ENCODE data around the gene ASTN2.

Gene ASTN2

GRCh38 chr9:116697362-116697761 is 717.5 kb downstream of the ASTN2 start:
- TF ChIP-seq SIN3A (IDR thresholded peaks at IDR 0.05; ENCODE audit: borderline replicate concordance, insufficient read depth, low read length) (no peak), FOXP2 (optimal IDR thresholded peaks at IDR 0.05; ENCODE audit: borderline replicate concordance, extremely low read depth, extremely low read length, insufficient read depth) (no peak), REST (IDR thresholded peaks at IDR 0.05; ENCODE audit: insufficient read depth in 1 of 2, low read depth in 2 of 2, low read length in 2 of 2) (no peak), TAF1 (IDR thresholded peaks at IDR 0.05; ENCODE audit: borderline replicate concordance, insufficient read depth, low read length) (no peak), POLR2AphosphoS5 (IDR thresholded peaks at IDR 0.05; ENCODE audit: low read depth, low read length) (no peak)

- TF ChIP-seq TAF1 (IDR thresholded peaks at IDR 0.05; ENCODE audit: borderline replicate concordance, insufficient read depth, low read length) (no peak), SIN3A (IDR thresholded peaks at IDR 0.05; ENCODE audit: borderline replicate concordance, insufficient read depth, low read length) (no peak), FOXP2 (optimal IDR thresholded peaks at IDR 0.05; ENCODE audit: borderline replicate concordance, extremely low read depth, extremely low read length, insufficient read depth) (no peak), REST (IDR thresholded peaks at IDR 0.05; ENCODE audit: insufficient read depth in 1 of 2, low read depth in 2 of 2, low read length in 2 of 2) (no peak)
Measured at GRCh38 chr9:116695438-116695837, 719.4 kb downstream of the ASTN2 start.

- TF ChIP-seq REST (IDR thresholded peaks at IDR 0.05; ENCODE audit: insufficient read depth in 1 of 2, low read depth in 2 of 2, low read length in 2 of 2) (no peak), SIN3A (IDR thresholded peaks at IDR 0.05; ENCODE audit: borderline replicate concordance, insufficient read depth, low read length) (no peak), TAF1 (IDR thresholded peaks at IDR 0.05; ENCODE audit: borderline replicate concordance, insufficient read depth, low read length) (no peak), FOXP2 (optimal IDR thresholded peaks at IDR 0.05; ENCODE audit: borderline replicate concordance, extremely low read depth, extremely low read length, insufficient read depth) (no peak), POLR2AphosphoS5 (IDR thresholded peaks at IDR 0.05; ENCODE audit: low read depth, low read length) (no peak)
Measured at GRCh38 chr9:116694785-116695291, 720.0 kb downstream of the ASTN2 start.

- TF ChIP-seq TAF1 (IDR thresholded peaks at IDR 0.05; ENCODE audit: borderline replicate concordance, insufficient read depth, low read length) (no peak), SIN3A (IDR thresholded peaks at IDR 0.05; ENCODE audit: borderline replicate concordance, insufficient read depth, low read length) (no peak), POLR2AphosphoS5 (IDR thresholded peaks at IDR 0.05; ENCODE audit: low read depth, low read length) (no peak), FOXP2 (optimal IDR thresholded peaks at IDR 0.05; ENCODE audit: borderline replicate concordance, extremely low read depth, extremely low read length, insufficient read depth) (no peak), REST (IDR thresholded peaks at IDR 0.05; ENCODE audit: insufficient read depth in 1 of 2, low read depth in 2 of 2, low read length in 2 of 2) (no peak)
Measured at GRCh38 chr9:116693233-116693731, 721.6 kb downstream of the ASTN2 start.

GRCh38 chr9:116692616-116693015 is 722.2 kb downstream of the ASTN2 start:
- TF ChIP-seq FOXP2 (optimal IDR thresholded peaks at IDR 0.05; ENCODE audit: borderline replicate concordance, extremely low read depth, extremely low read length, insufficient read depth), result no peak
- TF ChIP-seq POLR2AphosphoS5 (IDR thresholded peaks at IDR 0.05; ENCODE audit: low read depth, low read length), result no peak
- no peak for TF ChIP-seq TAF1 (IDR thresholded peaks at IDR 0.05; ENCODE audit: borderline replicate concordance, insufficient read depth, low read length)
- no peak for TF ChIP-seq REST (IDR thresholded peaks at IDR 0.05; ENCODE audit: insufficient read depth in 1 of 2, low read depth in 2 of 2, low read length in 2 of 2)
- TF ChIP-seq SIN3A (IDR thresholded peaks at IDR 0.05; ENCODE audit: borderline replicate concordance, insufficient read depth, low read length), result no peak

Measured in PFSK-1 (cell line).